Measurements from ENCODE around the gene BBS2.
"Not testable (repeated sequence)": the region's sequence is repeated elsewhere in the genome, so short reads cannot be mapped to it uniquely, and the experiment has no call there.

The BBS2 gene

GRCh38 chr16:56491657-56492261 is 28.1 kb downstream of the BBS2 start:
- H3K4me1 ChIP-seq = peaks cover 4% of the 10 kb centered on the region
- H3K9me3 ChIP-seq (ENCODE audit: control insufficient read depth, low read length) = no peaks in the 10 kb centered on the region
- H3K27ac ChIP-seq = no peak overlapping the region
- H3K4me3 ChIP-seq (ENCODE audit: low read depth, low read length) = no peak overlapping the region
- H3K27me3 ChIP-seq (ENCODE audit: control insufficient read depth, insufficient read depth, low read length) = no peaks in the 10 kb centered on the region
- H3K79me2 ChIP-seq = no peaks in the 10 kb centered on the region
- H3K36me3 ChIP-seq (ENCODE audit: control insufficient read depth, insufficient read depth, low read length) = no peaks in the 10 kb centered on the region
- H3K4me2 ChIP-seq (ENCODE audit: low read length) = no peak overlapping the region
- TF ChIP-seq CTCF (IDR thresholded peaks at IDR 0.05) = no peak
- no peak overlapping the region for H3K9ac ChIP-seq
- no peak overlapping the region for H2AFZ ChIP-seq

- not testable (repeated sequence) for H3K27ac ChIP-seq; H3K9ac ChIP-seq; H3K36me3 ChIP-seq (ENCODE audit: control insufficient read depth, insufficient read depth, low read length)
These were observed 31.0 kb downstream of the BBS2 start for GRCh38 chr16:56488868-56489267.

GRCh38 chr16:56488035-56488434 is 31.8 kb downstream of the BBS2 start:
- no peaks in the 10 kb centered on the region for H3K79me2 ChIP-seq
- no peak overlapping the region for H3K9ac ChIP-seq
- no peaks in the 10 kb centered on the region for H3K36me3 ChIP-seq (ENCODE audit: control insufficient read depth, insufficient read depth, low read length)
- no peak overlapping the region for H3K4me3 ChIP-seq (ENCODE audit: low read depth, low read length)
- H2AFZ ChIP-seq = no peak overlapping the region
- H3K4me1 ChIP-seq = peaks cover 4% of the 10 kb centered on the region
- TF ChIP-seq CTCF (IDR thresholded peaks at IDR 0.05) = no peak
- H3K27ac ChIP-seq = no peak overlapping the region
- no peaks in the 10 kb centered on the region for H3K27me3 ChIP-seq (ENCODE audit: control insufficient read depth, insufficient read depth, low read length)
- peak overlapping the region; percentile 47 for H3K4me2 ChIP-seq (ENCODE audit: low read length)
- H3K9me3 ChIP-seq (ENCODE audit: control insufficient read depth, low read length) = no peaks in the 10 kb centered on the region

More at GRCh38 chr16:56488868-56489267, 31.0 kb downstream of the BBS2 start:
- not testable (repeated sequence) for H3K4me2 ChIP-seq (ENCODE audit: low read length); H3K4me3 ChIP-seq (ENCODE audit: low read depth, low read length); H3K9me3 ChIP-seq (ENCODE audit: control insufficient read depth, low read length); H3K79me2 ChIP-seq; H3K4me1 ChIP-seq; H2AFZ ChIP-seq; H3K27me3 ChIP-seq (ENCODE audit: control insufficient read depth, insufficient read depth, low read length)

GRCh38 chr16:56483394-56483793 is 36.4 kb downstream of the BBS2 start:
- H3K9me3 ChIP-seq (ENCODE audit: control insufficient read depth, low read length) = no peaks in the 10 kb centered on the region
- no peak for TF ChIP-seq CTCF (IDR thresholded peaks at IDR 0.05)
- no peak overlapping the region for H3K4me3 ChIP-seq (ENCODE audit: low read depth, low read length)
- no peaks in the 10 kb centered on the region for H3K27me3 ChIP-seq (ENCODE audit: control insufficient read depth, insufficient read depth, low read length)
- H2AFZ ChIP-seq = no peak overlapping the region
- H3K4me1 ChIP-seq = peaks cover 2% of the 10 kb centered on the region
- no peaks in the 10 kb centered on the region for H3K79me2 ChIP-seq
- H3K27ac ChIP-seq = no peak overlapping the region
- H3K4me2 ChIP-seq (ENCODE audit: low read length) = no peak overlapping the region
- H3K9ac ChIP-seq = no peak overlapping the region
- H3K36me3 ChIP-seq (ENCODE audit: control insufficient read depth, insufficient read depth, low read length) = no peaks in the 10 kb centered on the region

GRCh38 chr16:56482683-56483236 is 37.1 kb downstream of the BBS2 start:
- H3K4me2 ChIP-seq (ENCODE audit: low read length) = no peak overlapping the region
- H3K36me3 ChIP-seq (ENCODE audit: control insufficient read depth, insufficient read depth, low read length) = no peaks in the 10 kb centered on the region
- H3K27ac ChIP-seq = no peak overlapping the region
- no peaks in the 10 kb centered on the region for H3K79me2 ChIP-seq
- H3K4me3 ChIP-seq (ENCODE audit: low read depth, low read length) = no peak overlapping the region
- TF ChIP-seq CTCF (IDR thresholded peaks at IDR 0.05) = no peak
- no peaks in the 10 kb centered on the region for H3K9me3 ChIP-seq (ENCODE audit: control insufficient read depth, low read length)
- H3K27me3 ChIP-seq (ENCODE audit: control insufficient read depth, insufficient read depth, low read length) = no peaks in the 10 kb centered on the region
- H3K4me1 ChIP-seq = no peaks in the 10 kb centered on the region
- no peak overlapping the region for H2AFZ ChIP-seq
- no peak overlapping the region for H3K9ac ChIP-seq
